Kidney capillary endothelial cell (primary cell): ENCODE results near the gene MBD3L2B.

Experiments
- DNase-seq: peaks from one replicate; pipeline ENCODE4 v3.0.0-alpha.2; 2018; ENCODE audit warnings: low spot score

The MBD3L2B gene

DNA sequence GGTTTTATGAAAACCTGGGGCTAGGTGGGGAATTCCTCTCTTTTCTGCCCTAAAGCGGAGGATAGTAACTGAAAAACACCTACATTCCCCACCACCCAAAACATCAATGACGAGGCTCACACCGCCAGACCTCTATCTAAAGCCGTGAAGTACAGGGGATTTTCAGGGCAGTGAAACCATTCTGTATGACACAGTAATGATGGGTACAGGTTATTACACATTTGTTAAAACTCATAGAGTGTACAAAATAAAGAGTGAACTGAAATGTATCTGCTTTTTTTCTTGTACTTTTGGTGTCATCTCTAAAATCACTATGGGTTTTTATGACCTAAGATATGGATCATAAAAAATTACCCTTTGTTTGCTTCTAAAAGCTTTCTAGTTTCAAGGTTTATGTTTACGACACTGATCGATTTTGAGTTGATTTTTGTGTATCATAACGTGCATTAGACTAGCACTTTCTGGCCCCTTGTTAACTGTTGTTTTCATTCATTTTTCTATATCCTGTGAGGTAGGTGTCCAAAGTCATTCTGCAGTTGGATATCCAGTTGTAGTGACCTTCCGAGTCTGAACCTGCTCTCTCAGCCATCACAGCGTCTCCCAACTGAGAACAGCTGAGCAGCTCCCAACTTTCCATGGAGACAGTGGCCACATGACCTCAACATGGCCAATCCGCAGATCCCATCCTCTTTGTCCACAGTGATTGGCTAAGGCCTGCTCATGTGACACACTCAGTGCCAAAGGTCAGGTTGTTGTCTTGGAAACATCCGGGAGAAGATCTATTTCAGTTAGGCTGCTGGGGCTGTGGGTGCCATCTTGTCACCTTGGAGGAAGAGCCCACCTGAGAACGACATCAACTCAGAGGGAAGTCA, 10.3 kb downstream of the MBD3L2B start:
- no peak for DNase-seq

DNA sequence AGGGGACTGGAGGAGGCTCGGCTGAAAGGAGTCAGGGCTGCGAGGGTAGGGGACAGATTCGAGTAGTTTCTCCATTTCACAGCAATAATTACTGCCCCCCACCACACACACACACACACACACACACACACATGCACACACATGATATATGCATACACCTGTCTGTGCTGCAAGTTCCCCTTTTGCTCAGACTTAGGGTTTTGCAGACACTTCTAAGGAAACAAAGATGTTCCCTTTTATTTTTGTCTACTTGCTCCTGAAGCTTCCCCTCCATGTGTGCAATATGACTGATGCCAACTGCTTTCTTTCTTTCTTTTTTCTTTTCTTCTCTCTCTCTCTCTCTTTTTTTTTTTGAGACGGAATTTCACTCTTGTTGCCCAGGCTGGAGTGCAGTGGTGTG, 13.4 kb downstream of the MBD3L2B start:
- DNase-seq = no peak

DNA sequence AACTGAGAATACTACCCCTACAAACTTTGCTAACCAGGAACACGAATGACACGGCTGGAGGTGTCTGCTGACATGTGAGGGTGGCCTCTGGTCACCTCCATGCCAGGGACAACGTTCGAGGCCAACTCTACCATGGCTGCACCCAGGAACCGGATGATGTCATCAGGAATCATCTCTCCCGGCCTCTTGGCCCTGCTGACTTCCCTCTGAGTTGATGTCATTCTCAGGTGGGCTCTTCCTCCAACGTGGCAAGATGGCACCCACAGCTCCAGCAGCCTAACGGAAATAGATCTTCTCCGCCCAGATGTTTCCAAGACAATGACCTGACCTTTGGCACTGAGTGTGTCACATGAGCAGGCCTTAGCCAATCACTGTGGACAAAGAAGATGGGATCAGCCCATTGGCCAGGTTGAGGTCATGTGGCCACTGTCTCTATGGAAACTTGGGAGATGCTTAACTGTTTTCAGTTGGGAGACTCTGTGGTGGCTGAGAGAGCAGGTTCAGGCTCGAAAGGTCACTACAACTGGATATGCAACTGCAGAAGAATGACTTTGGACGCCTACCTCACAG, 15.0 kb downstream of the MBD3L2B start:
- no peak for DNase-seq

DNA sequence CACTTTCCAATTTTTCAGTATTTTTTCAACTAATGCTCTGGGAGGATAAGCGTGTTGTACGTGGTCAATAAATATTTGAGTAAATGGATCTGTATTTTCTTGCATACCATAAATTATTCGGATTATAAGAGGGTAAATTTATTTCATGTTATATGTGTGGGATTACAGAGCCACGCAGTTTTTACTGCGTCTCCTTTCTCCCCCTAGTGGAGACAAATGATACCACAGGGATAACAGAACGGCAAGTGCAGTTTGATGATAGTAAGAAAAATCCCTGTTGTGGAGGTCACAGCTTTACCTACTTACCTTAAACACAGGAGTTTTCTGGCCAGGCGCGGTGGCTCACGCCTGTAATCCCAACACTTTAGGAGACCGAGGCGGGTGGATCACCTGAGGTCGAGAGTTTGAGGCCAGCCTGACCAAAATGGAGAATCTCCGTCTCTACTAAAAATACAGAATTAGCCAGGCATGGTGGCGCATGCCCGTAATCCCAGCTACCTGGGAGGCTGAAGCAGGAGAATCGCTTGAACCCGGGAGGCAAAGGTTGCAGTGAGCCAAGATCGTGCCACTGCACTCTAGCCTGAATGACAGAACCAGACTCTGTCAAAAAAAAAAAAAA, 16.8 kb downstream of the MBD3L2B start:
- peak; percentile 16 for DNase-seq

DNA sequence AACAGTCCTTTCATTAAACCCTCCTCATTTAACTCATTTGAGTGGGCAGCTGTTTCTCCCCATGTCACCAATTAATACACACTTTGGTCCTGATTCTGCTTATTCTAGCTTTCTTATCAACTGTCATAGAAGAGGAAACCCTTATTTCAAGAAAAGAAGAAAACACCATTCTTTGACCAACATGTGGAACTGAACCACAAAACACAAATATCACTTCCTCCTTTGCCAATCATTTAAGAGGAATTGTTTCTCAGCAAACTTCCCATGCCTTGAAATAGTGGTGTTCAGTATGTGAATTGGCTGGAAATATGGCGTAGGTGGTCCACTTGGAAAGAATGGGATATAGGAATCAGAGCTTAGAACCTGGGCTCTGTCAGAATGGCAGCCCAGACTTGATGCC, 20.4 kb downstream of the MBD3L2B start:
- DNase-seq = no peak

DNA sequence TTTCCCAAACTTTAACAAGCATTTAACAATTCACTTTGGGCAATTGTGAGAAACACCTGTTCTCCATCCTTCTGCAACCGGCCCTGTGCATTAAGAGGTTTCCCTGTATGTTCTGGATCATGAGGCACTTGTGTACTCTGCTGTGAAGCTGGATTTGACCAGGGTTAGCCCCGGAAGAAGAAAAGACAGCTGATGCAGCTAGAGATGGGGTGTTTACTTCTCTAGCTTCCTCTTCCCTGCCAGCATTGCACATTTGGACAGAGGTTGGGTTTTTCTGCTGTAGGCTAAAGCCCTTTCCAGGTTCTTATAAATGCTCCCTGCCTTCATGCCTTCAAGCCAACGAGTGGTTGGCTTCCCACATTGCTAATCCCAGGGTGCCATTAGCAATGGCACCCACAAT, 20.9 kb downstream of the MBD3L2B start:
- DNase-seq = no peak

DNA sequence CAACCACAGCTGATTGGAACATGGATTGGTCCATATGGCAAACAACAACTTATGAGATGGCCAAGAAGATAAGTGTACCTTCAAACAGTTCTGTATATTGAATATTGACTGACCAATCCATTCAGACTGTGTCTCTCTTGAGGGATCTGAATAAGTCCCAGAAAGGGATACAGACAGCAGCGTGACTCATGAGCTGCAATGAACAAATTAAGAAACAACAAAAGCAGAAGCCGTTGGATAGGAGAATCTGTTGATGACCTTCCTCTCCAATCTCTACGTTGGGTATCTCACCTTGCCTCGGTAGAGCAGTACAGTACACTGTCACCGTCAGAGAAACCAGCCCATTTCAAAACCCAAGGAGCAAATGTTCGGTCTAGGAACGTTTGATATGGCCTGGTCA, 21.3 kb downstream of the MBD3L2B start:
- no peak for DNase-seq

DNA sequence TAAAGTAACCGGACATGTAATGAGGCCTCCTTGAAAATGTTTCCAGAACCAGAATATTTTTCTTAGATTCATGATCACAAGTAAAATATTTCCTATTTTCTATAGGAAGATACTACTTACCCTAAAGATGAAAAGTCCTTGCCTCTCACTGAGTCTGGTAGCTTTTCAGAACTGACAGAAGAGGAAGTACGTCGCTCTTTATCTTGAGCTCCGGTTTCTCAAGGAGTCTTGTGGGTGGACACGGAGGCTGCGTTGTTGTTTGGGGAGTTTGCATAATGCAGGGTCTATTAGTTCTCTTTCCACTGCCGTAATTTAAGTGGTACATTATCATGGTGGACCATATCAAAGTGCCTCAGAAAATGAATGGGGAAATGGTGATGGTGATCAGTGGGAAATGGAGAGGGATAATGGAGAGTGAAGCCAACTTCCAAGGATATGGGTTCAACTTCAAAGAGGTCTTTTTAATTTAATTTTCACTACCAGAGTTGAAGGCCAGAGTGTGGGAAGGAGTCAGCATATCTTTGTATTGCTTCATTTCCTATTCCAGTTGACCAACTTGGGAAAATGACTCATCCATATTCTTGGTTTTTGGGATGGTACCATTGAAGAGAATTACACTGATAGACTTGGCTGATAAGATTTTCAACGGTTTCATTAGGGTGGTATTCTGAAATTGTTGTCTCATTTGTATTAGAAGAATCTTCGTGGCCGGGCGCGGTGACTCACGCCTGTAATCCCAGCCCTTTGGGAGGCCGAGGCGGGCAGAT, 23.4 kb downstream of the MBD3L2B start:
- no peak for DNase-seq

DNA sequence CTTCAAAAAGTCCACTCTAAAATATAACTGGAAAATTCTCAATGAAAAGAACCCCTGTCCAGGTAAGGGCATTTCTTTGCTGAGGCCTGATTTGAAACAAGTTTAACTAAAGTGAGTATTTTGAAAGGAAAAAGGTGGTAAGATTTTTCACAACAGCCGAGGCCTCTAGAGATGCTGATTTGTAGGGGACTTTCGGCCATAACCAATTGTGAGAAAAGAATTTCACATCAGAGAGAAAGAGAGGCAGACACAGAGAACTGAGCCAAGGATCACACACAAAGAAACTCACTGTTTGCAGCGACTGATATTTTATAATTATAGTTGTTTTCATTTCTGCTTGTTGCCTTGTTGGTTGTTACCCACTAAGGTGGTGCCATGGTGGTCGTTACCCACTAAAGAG, 24.4 kb downstream of the MBD3L2B start:
- no peak for DNase-seq

DNA sequence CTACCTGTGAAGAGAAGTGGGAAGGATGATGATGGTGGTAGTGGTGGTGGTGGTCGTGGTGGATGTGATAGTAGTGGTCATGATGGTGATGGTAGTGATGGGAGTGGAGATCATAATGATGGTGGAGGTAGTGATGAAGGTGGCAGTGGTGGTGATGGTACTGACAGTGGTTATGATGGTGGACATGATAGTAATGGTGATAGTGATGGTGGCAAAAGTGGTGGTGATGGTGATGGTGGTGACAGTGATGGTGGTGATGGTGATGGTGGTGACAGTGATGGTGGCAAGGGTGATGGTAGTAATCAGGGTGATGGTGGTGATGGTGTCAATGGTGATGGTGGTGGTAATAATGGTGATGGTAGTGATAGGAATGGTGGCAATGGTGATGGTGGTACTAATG, 26.2 kb downstream of the MBD3L2B start:
- no peak for DNase-seq

DNA sequence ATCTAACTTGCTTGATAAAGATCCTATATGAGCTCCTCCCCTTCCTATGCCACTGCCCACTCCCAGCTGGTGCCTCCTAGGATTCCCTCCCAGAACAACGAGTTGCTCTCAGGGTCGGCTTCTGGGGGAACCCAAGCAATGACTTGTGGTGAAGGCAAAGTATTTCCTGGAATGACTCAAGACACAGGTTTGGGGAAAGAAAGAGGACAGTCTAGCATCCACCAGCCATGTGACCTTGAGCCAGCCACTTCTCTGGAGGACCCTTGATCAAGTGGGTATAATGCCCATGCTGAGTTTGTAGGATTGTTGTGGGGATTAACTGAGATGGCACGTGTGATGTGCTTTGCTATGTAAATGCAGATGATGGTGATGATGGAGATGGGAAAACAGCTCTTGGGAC, 33.0 kb downstream of the MBD3L2B start:
- no peak for DNase-seq

DNA sequence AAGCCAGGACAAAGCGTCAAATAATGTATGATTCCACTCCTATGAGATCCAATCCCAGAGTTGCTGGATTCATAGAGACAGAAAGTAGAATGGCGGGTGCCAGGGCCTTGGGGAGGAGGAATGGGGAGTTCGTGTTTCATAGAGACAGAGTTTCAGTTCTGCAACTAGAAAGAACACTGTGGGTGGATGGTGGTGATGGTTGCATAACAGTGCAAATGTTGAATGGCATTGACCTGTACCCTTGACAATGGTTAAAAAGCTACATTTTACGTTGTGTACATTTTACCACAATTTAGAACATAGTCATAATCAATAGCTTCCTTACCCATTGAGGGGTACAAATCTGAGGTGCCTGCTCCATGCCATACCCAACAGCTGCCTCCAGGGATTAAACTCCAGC, 33.4 kb downstream of the MBD3L2B start:
- no peak for DNase-seq

DNA sequence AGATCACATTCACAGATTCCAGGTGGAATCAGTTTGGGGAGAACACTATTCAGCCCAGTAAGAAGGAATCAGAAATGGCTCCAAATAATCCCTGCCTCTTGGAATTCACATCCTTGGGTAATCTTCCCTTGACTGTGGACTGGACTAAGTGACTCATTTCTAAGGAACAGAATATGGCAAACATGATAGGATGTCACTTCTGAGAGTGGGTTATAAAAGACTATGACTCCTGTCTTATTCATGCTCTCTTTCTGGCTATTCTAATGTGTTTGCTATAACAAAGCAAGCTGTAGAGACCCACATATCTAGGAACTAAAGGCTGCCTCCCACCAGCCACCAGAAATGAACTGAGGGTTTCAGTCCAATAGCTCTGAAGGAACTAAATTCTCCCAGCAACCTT, 37.8 kb downstream of the MBD3L2B start:
- DNase-seq = no peak

DNA sequence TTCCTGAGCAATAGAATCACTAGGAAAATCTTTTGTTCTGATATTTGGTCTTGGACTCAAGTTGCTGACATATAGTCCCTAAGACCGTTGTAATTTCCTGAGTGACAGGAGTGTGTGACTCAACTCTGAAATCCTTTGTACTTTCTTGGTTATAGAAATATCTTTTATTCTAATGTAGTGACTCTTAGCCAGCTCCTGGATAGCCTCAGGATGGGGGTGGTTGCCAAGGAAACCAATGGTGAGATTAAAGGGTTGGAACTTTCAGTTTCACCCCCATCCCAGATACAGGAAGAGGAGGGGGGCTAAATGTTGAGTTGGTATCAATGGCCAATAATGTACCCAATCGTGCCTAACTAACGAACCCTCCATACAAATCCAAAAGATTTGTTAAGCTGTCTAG, 41.8 kb downstream of the MBD3L2B start:
- peak; percentile 73 for DNase-seq

DNA sequence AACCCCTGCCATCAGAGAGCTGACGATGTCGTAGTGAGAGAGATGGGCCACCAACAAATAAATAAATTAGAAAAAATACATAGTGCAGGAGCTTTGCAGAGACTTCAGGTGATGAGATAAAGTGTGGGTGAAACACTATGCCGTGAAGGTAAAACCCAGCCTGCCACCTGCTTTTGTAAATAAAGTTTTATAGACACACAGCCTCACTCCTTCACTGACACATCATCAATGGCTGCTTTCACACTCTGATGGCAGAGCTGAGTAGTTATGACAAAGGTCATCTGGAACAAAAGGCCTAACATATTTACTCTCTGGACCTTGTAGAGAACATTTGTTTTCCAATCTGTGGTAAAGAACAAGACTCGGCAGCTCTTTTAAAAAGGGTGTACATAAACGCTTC, 45.0 kb downstream of the MBD3L2B start:
- DNase-seq = no peak

DNA sequence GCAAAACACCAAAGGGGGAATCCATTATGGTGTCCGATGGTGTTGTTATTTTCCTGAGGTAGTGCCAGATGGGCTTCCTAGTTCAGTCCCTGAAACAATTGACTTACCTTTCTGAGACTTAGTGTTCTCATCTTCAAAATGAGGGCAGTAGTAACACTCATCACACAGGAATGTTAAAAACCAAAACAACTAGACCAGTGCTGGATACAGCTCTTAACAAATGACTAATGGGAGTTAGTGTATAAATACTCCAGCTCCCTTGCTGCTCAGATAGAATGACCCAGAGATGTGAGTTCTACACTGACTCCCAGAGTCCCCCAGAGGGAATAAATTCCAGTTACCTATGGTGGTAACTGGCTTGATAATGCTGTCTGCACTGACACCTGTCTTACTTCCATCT, 49.9 kb downstream of the MBD3L2B start:
- DNase-seq = no peak

DNA sequence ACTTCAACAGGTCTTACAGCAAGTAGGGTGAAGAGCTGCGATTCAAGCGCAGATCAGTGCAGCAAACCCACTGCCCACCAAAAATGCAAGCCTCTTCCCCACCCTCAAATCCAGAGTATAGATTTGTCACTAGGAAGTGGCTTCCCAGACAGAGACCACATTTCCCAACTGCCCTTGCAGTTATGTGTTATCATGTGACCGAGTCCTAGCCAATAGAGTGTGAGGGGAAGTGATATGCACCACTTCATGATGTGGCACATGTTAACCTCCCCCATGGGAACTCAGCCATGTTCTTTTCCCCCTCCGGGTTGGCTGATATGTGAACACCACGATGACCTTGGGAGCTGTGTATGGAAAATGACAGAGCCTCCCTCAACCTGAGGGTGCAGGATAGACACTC, 50.8 kb downstream of the MBD3L2B start:
- no peak for DNase-seq

DNA sequence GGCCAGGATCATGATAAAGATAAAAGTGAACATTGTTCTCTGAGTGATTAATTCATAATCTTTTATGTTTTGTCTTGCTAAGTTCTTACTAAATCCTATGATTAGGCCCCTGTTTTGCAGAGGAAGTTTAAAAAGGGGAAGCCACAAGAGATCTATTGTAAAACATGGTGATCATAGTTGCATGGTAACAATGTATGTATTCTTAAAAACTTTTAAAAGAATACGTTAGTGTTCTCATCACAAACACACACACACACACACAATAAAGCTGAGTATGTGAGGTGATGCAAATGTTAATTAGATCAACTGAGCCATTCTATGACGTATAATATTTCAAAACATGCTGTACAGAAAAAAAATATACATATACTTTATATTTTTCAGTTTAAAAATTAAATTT, 51.2 kb downstream of the MBD3L2B start:
- no peak for DNase-seq

DNA sequence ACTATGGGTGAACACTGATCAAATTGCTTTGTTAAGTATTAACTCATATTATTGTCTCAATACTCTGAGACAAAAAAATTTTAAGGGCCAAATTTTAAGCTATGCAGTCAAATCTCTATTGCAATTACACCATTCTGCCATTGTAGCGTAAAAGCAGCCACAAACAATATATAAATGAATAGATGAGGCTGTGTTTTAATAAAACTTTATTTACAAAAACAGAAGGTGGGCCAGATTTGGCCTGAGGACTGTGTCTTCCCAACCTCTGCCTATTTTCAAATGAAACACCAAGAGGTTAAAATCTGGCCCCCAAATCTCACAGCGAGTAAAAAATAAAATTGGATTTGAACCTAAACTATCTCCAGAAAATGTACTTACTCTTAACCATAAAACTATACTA, 51.7 kb downstream of the MBD3L2B start:
- no peak for DNase-seq
